Vagina (tissue), 2 donors: ENCODE results near the gene PLAAT3. TPM values are rescaled to one million over a fixed set of nuclear protein-coding genes. Genes with fewer than 3 reads are reported as not detected.
"Not testable (repeated sequence)": the region's sequence is repeated elsewhere in the genome, so short reads cannot be mapped to it uniquely, and the experiment has no call there.

Source experiments
- DNase-seq, 2 donors: peaks; one replicate each; pipeline ENCODE4 v3.0.0-alpha.2; 2017; ENCODE audit errors: extremely low spot score in 2 of 2
- H3K27ac ChIP-seq: fragments of 200-600 bp; sonication (generic); one replicate; pipeline ENCODE4 v1.5.1; 2019
- H3K27me3 ChIP-seq: fragments of 200-600 bp; sonication (generic); one replicate; pipeline ENCODE4 v1.5.1; 2019
- H3K36me3 ChIP-seq, 2 donors: fragments of 200-600 bp; sonication (generic); one replicate each; pipeline ENCODE4 v1.5.1; 2017 to 2019
- H3K4me1 ChIP-seq: fragments of 200-600 bp; sonication (generic); one replicate; pipeline ENCODE4 v1.5.1; 2019
- H3K4me3 ChIP-seq, 2 donors: fragments of 200-600 bp; sonication (generic); 1 replicate in 1 of 2; 2 replicates in 1 of 2; pipeline ENCODE4 v1.5.1; 2016 to 2019
- H3K9me3 ChIP-seq: fragments of 200-600 bp; sonication (generic); one replicate; pipeline ENCODE4 v1.5.1; 2019
- POLR2A ChIP-seq, 2 donors: fragments of 450-650 bp; IDR thresholded peaks; one replicate each; pipeline ENCODE4 v1.6.1; 2017; ENCODE audit warnings: antibody characterized with exemption in 2 of 2, mild to moderate bottlenecking in 2 of 2, moderate library complexity in 2 of 2
- POLR2AphosphoS5 ChIP-seq, 2 donors: sonication (generic); formaldehyde crosslinking; IDR thresholded peaks; one replicate each; pipeline ENCODE4 v1.9.0; 2017; ENCODE audit warnings: antibody characterized with exemption in 2 of 2, mild to moderate bottlenecking in 2 of 2, low read depth in 1 of 2; ENCODE audit not compliant: insufficient read depth in 1 of 2
- intact Hi-C: fragments of 100-400 bp; cut with DNase I; formaldehyde crosslinking; loops from one replicate; pipeline ENCODE4 v1.15.1; 2023
- total RNA-seq: library from RNA; depleted of rRNA; stranded (reverse); fragments of >200 nt; gene quantifications from one replicate; pipeline ENCODE4 v1.2.3, GENCODE V29; 2016
- TF ChIP-seq, protein P1 (sequence below), 3 experiments: fragments of 450-650 bp in 2 of 3; fragments of 200-600 bp in 1 of 3; sonication (generic) in 1 of 3; IDR thresholded peaks; one replicate each; pipeline ENCODE4 v1.5.1; 2017 to 2019; ENCODE audit warnings: antibody characterized with exemption in 3 of 3, mild to moderate bottlenecking in 2 of 3, moderate library complexity in 2 of 3

The PLAAT3 gene
- total RNA-seq, 1 donor from 2014 or later, result 17.2 TPM

DNA sequence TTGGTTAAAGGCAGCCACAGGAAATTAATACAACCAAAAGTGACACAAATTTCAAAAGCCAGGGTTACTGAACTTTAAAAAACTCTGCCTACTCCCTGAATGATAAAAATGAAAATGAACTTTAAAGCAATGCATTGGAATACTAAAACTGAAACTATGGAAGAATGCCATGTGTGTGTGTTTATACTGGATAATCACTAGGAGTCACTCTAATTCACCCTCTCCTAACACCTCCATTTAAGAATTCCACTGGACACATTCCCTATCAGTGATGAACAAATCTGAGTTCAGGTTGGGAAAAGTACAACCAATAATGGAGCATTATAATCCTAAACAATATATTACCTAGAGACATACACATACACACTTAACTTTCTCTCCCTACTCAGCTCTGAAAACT lies 27.5 kb upstream of the PLAAT3 start:
- intact Hi-C loops, result no loop called here
- Histone ChIP-seq H3K27ac (no peak overlapping the region), H3K36me3 (peaks cover 0 to 59% of the 10 kb centered on the region in 2 donors)

DNA sequence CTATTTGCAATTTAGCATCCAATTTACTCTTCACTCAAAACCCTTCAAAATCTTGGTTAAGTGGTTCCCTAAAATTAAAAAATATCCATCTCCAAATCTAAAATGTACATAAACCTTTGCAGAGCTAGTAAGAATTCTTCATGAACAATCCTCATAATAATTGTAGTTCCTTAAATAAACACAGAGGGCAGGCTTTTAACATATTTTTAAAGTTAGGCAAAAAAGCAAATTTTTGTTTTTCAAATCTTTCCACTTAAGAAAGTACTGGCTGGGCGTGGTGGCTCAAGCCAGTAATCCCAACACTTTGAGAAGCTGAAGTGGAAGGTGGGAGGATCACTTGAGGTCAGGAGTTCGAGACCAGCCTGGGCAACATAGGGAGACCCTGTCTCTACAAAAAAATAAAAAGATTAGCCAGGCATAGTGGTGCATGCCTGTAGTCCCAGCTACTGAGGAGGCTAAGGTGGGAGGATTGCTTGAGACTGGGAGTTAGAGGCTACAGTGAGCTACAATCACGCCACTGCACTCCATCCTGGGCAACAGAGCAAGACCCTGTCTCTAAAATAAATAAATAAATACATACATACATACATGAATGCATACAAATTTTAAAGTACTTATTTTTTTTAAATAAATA lies 25.1 kb upstream of the PLAAT3 start:
- intact Hi-C loops, result loop anchor here (5.0 kb wide), 1 partner anchor 157 kb away; no protein-coding TSS in a partner anchor
- no peak overlapping the region for H3K4me3 ChIP-seq
- H3K36me3 ChIP-seq, result peaks cover 0 to 58% of the 10 kb centered on the region in 2 donors
- no peaks in the 10 kb centered on the region for H3K4me1 ChIP-seq
- no peaks in the 10 kb centered on the region for H3K27me3 ChIP-seq
- no peaks in the 10 kb centered on the region for H3K9me3 ChIP-seq
- DNase-seq, result no peak
- H3K27ac ChIP-seq, result peak overlapping the region; percentile 48
- TF ChIP-seq, protein P1, sequence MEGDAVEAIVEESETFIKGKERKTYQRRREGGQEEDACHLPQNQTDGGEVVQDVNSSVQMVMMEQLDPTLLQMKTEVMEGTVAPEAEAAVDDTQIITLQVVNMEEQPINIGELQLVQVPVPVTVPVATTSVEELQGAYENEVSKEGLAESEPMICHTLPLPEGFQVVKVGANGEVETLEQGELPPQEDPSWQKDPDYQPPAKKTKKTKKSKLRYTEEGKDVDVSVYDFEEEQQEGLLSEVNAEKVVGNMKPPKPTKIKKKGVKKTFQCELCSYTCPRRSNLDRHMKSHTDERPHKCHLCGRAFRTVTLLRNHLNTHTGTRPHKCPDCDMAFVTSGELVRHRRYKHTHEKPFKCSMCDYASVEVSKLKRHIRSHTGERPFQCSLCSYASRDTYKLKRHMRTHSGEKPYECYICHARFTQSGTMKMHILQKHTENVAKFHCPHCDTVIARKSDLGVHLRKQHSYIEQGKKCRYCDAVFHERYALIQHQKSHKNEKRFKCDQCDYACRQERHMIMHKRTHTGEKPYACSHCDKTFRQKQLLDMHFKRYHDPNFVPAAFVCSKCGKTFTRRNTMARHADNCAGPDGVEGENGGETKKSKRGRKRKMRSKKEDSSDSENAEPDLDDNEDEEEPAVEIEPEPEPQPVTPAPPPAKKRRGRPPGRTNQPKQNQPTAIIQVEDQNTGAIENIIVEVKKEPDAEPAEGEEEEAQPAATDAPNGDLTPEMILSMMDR (IDR thresholded peaks at IDR 0.05), result peak in 2 of 3 experiments; percentile 20 to 25
- TF ChIP-seq POLR2A (IDR thresholded peaks at IDR 0.05), result no peak

More for the DNA sequence above, 27.5 kb upstream of the PLAAT3 start:
- no peak for DNase-seq
- TF ChIP-seq POLR2A (IDR thresholded peaks at IDR 0.05) (no peak), POLR2AphosphoS5 (IDR thresholded peaks at IDR 0.05; ENCODE audit: insufficient read depth in 1 of 2, low read depth in 1 of 2) (no peak)
- TF ChIP-seq, protein P1 (IDR thresholded peaks at IDR 0.05), result no peak
- H3K9me3 ChIP-seq, result no peaks in the 10 kb centered on the region
- no peaks in the 10 kb centered on the region for H3K4me1 ChIP-seq
- H3K4me3 ChIP-seq, result no peak overlapping the region
- no peaks in the 10 kb centered on the region for H3K27me3 ChIP-seq

DNA sequence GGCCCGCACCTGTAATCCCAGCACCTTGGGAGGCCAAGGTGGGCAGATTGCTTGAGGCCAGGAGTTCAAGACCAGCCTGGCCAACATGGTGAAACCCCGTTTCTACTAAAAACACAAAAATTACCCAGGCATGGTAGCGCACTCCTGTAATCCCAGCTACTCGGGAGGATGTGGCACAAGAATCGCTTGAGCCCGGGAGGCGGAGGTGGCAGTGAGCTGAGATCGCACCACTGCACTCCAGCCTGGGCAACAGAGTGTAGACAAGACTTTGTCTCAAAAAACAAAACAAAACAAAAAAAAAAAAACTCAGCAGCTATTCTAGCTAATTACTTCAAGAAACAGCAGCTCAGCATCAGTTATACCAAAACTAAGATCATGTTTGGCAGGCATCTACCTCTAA lies 24.2 kb upstream of the PLAAT3 start:
- H3K4me1 ChIP-seq, H3K27ac ChIP-seq, H3K9me3 ChIP-seq, H3K4me3 ChIP-seq, DNase-seq, H3K27me3 ChIP-seq: not testable (repeated sequence)
- intact Hi-C loops, result loop anchor here (5.0 kb wide), 1 partner anchor 156 kb away; no protein-coding TSS in a partner anchor
- H3K36me3 ChIP-seq, result peaks cover 0 to 59% of the 10 kb centered on the region in 2 donors

DNA sequence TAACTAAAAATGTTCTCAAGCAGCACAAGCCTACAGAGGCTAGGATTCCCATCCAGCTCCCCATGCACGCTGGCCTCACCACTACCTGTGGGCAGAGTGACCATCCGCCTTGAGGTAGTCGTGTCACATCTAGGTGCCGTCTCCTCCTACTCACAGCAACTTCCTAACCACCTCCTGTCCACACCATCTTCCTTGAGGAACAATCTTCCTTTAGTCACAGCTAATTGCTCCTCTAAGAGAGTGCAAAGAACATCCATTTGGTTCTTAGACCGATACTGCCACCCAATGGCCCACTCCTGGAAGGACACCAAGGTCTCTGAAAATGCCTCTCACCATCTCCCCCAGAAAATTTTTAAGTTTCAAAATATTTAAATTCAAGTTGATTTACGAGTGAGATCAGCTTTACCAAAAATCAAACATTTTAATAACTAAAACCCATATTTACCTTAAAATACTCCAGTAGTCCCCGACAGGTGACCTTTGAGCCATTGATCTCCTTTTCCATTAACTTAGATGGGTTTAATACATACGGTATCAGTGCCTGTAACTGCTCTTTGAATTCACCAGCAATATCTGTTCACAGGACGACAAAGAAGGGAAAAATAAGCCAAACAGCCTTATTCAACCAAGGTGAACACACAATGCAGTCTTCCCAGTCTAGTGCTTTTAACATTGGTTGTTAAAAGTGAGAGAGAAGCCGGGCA lies 21.7 kb upstream of the PLAAT3 start:
- Histone ChIP-seq H3K4me1 (peaks cover 9% of the 10 kb centered on the region), H3K27ac (no peak overlapping the region), H3K4me3 (no peak overlapping the region), H3K9me3 (no peaks in the 10 kb centered on the region), H3K36me3 (peaks cover 0 to 51% of the 10 kb centered on the region in 2 donors), H3K27me3 (no peaks in the 10 kb centered on the region)
- no peak for DNase-seq
- no peak for TF ChIP-seq POLR2AphosphoS5 (IDR thresholded peaks at IDR 0.05; ENCODE audit: insufficient read depth in 1 of 2, low read depth in 1 of 2)
- TF ChIP-seq, protein P1 (IDR thresholded peaks at IDR 0.05), result peak; percentile 40 to 63 (median 62)
- intact Hi-C loops, result loop anchor here (5.0 kb wide), 1 partner anchor 154 kb away; no protein-coding TSS in a partner anchor

DNA sequence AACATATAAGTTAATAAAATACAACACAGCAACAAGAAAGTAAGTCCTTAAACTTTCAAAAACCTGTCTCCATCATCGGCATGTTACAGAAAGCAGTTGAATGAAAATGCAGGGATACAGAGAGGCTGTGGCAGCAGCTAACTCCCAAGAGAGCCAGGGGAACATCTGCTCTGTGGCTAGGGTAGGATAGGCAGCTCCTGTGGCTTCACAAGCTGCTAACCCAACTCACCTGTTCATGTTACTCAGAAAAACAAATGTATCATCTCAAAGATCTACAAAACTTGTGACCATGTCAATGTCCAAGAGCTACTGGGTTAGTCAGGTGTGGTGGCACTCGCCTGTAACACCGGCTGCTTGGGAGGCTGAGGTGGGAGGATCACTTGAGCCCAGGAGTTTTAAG lies 15.2 kb upstream of the PLAAT3 start:
- Histone ChIP-seq H3K9me3 (no peaks in the 10 kb centered on the region), H3K36me3 (peaks cover 0 to 55% of the 10 kb centered on the region in 2 donors), H3K27ac (no peak overlapping the region), H3K4me3 (no peak overlapping the region), H3K4me1 (peaks cover 9% of the 10 kb centered on the region), H3K27me3 (no peaks in the 10 kb centered on the region)
- intact Hi-C loops, result no loop called here
- no peak for TF ChIP-seq POLR2A (IDR thresholded peaks at IDR 0.05)
- TF ChIP-seq, protein P1 (IDR thresholded peaks at IDR 0.05), result no peak
- no peak for DNase-seq
